Measurements from ENCODE around the gene DEPDC7.
A peak's percentile ranks its signal among the peaks of the same experiment; 100 is the strongest.
"Not testable (repeated sequence)": the region's sequence is repeated elsewhere in the genome, so short reads cannot be mapped to it uniquely, and the experiment has no call there.

The DEPDC7 gene
- 0.17 to 8.6 (median 4.3) reads per million in 17 experiments for total RNA-seq

DNA sequence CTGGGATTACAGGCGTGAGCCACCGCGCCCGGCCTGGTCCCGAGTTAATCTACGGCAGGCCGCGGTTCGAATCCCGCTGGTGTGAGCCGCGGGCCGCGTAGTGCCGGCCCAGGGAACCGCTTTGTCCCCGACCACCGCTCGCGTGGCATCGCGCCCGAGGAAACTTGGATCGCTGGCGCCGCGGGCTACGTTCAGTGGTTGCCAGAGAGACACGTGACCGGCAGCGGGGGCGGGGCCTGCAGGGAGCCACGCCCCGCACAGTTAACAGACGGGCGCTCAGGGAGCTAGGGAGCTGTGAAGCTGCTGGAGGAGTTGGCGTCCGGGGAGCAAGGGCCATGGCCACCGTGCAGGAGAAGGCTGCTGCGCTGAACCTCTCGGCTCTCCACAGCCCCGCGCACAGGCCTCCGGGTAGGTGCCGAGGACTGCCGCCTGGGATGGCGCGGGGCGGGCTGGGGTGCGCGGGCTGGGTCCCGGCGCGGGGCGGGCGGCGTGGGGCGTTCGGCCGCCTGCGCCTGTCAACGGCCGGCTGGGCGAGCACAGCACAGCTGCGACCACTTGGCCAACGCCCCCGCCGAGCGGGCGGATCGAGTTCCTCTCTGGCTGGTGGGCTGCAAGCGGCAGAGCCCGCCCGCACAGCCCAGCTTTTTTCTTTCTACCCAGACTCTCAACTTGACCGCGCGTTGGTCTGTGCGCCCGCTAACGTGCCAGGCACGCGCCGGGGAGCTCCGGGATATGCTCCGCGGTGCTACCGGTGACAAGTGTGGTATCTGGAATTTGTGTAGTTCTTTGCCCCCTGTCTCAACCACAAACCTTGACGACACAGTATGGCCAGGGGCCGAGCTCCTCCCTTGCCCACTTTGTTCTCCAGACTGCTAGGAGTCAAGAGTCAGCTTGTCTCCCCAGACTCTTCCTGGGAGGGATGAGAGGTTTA lies at the start of gene DEPDC7:
TSS of gene DEPDC7 (plus strand) at position 258 of the 931 bp plus-strand sequence. CDS start at position 336, 78 bp downstream.
- DNase-seq, result peak; percentile 89 to 94 (median 92)

DNA sequence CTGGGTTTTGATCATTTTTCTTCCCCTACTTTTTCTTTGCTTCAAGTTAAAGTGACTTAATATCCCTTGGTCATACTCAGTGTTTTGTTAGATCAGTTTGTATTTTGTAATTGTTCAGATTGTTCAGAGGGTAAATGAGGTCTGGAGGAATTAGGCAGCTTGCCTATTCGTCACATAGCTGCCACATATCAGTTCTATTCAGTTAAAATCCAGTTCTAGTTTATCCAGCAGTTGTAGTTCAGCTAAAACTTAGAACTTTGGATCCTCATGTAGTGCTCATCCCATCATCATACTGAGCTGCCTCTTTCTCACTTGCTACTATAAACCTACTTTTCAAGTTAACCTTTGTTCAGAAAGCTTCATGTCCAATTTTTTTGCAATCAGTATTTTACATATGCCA lies 47.1 kb upstream of the DEPDC7 start:
- DNase-seq, result no peak

DNA sequence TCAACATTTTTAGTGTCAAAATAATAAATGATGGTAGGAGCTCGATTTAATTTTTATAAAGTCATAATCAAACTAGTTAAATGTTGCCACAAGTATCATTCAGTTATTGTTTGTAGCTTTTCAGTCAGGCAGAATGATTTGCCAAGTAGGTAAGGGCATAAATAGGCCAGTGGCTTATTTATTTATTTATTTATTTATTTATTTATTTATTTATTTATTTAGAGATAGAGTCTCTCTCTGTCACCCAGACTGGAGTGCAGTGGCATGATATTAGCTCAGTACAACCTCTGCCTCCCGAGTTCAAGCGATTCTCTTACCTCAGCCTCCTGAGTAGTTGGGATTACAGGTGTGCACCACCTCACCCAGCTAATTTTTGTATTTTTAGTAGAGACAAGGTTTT lies 43.4 kb upstream of the DEPDC7 start:
- not testable (repeated sequence) for DNase-seq

DNA sequence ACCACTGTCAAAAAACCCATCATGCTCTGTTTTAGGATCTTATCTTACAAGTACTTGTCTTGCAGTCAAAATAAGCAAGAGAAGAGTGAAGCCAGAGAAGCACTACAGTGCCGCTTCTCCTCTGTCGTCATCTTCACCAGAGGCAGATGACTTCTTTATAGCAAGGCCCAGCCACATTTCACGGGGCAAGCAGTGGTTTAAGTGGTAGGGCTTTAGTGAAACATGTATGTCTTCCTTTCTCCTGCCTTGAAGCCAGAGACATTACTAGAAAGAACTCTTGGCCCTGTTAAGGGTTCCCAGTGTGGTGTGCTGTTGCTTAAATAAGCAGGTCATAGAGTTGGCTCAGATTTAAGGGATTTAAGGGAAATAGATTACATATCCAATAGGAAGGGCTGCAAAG lies 42.9 kb upstream of the DEPDC7 start:
- no peak for DNase-seq

- no peak for DNase-seq
Measured at GRCh38 chr11:32982626-32983025, 33.1 kb upstream of the DEPDC7 start.

- DNase-seq, result no peak
Measured at GRCh38 chr11:32983506-32983905, 32.2 kb upstream of the DEPDC7 start.

DNA sequence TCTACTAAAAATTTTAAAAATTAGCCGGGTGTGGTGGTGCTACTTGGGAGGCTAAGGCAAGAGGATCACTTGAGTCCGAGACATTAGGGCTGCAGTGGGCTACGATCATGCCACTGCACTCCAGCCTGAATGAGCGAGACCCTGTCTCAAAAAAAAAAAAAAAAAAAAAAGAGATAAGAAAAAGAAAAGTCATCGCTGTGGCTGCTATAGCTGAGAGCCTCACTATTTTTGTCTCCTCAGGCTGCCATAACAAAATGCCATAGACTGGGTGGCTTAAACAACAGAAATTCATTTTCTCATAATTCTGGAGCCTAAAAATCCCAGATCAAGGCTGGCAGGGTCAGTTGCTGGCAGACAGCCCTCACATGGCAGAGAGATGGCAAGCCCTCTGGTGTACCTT lies 30.1 kb upstream of the DEPDC7 start:
- DNase-seq, result no peak

DNA sequence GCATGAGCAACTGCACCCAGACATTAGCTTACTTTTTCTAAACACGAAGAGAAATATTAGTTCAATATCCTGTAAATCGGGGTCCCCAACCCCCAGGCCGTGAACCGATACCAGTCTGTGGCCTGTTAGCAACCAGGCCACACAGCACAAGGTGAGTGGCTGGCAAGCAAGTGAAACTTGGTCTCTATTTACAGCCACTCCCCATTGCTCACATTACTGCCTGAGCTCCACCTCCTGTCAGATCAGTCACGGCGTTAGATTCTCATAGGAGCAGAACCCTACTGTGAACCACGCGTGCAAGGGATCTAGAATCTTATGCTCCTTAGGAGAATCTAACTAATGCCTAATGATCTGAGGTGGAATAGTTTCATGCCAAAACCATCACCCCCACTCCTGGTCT lies 27.8 kb upstream of the DEPDC7 start:
- no peak for DNase-seq

GRCh38 chr11:32990481-32990880 lies 25.2 kb upstream of the DEPDC7 start:
- no peak for DNase-seq

DNA sequence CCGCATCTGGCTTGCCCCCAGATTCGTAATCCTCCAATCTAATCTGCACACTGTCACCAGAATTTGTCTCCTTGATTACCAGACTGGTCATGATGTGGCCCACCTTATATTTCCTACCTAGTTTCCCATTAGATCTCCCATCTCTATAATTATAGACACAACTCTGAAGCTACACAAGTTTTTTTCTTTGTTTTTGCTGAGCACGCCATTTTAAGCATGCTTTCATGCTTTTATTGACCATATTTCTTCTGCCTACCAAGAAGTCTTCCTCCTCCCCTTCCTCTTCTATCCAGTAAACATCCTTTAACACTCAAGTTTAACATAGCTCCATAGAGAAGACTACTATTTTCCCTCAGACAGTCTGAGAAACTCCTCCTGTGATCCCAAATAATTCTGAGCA lies 24.3 kb upstream of the DEPDC7 start:
- DNase-seq, result no peak

DNA sequence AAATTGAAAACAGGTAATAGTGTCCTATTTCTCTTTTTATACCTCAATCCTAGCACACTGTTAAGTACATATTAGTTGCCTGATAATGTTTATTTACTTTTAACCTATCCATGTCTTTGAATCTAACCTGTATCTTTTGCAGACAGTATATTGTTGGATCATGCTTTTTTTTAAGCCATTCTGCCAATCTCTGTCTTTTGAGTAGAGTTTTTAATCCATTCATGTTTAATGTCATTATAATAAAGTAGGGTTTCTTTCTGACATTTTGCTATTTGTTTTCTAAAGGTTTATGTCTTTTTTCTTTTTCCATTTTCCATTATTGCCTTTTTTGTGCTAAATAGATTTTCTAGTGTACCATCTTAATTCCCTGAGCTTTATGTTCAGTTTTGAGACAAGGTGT lies 23.8 kb upstream of the DEPDC7 start:
- no peak for DNase-seq

GRCh38 chr11:33000181-33000580 lies 15.5 kb upstream of the DEPDC7 start:
- DNase-seq, result no peak

- DNase-seq, result no peak
Measured at GRCh38 chr11:33001281-33001680, 14.4 kb upstream of the DEPDC7 start.

- DNase-seq, result no peak
Measured at GRCh38 chr11:33001751-33002542, 13.7 kb upstream of the DEPDC7 start.

GRCh38 chr11:33005175-33005574 lies 10.5 kb upstream of the DEPDC7 start:
- DNase-seq, result no peak

DNA sequence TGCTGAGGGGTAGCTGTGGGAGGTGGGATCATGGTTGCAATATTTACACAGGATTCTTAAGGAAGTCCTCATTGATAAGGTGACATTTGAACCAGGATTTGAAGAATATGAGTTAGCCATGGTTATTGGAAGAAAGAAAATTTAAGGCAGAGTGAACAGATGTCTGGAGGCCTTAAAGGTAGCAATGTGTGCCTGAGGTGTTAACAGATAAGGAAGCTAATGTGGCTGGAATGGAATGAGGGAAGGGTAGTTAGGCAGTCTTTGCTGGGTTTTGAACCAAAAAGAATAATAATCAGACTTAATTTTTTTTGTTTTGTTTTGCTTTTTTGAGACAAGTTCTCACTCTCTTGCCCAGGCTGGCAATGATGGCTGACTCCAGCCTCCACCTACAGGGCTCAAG lies 9.7 kb upstream of the DEPDC7 start:
- DNase-seq, result no peak

DNA sequence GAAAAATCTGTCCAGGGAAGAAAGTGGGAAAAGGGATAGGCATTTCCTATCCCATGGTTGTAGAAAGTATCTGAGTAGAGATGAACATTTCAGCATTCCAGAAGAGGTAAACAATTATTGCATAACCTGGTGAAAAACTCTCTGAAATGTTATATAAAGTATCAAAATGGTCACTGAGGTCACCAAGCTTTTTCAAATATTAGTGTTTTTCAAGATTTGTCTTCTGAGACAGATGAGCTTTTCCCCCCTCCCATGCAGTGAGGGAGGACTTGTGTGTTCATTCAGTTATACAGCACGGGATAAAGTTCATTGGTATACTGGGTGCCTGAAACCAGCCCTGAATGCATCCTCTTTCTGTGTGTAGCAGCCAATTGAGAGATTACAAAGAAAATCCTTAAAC lies 1.9 kb upstream of the DEPDC7 start:
- no peak for DNase-seq

DNA sequence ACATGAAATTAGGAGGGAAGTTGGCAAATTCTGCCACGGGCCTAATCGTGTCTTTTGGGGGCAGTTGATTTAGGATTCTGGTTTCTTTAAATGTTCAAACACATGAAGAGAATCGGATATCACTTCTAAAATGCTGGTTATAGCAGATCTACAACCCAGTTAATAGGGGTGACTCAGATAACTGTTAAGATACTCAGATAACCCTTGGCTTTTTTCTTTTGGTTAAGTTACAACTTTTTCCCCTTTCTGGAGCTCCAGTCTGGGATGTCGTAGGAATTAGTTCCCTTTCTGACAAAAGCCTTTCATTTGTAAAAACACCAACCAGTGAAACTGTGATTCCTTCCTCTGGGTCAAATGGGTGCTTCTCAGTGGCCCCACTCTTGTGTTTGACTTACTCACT lies 976 bp downstream of the DEPDC7 start:
- peak; percentile 26 to 57 (median 42) for DNase-seq

- no peak for DNase-seq
Measured at GRCh38 chr11:33017478-33017877, 1.8 kb downstream of the DEPDC7 start.

DNA sequence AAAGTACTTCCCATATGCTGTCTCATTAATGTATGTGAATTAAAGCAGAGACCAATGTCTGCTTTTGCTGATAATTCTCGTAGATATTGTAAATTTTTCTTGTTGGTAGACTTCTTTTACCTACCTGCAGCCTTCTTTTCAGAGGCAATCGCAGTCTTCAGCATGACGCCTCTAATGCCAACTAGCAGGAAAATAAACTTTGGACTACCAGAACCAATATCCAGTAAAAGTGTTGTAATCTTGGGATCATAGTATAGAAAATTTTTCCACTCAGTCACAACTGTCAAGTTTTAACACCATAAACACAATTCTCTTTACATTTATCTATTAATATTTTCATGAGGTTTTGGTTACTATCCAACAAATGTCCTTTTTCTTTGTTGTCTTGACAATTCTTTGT lies 2.3 kb downstream of the DEPDC7 start:
- no peak for DNase-seq

DNA sequence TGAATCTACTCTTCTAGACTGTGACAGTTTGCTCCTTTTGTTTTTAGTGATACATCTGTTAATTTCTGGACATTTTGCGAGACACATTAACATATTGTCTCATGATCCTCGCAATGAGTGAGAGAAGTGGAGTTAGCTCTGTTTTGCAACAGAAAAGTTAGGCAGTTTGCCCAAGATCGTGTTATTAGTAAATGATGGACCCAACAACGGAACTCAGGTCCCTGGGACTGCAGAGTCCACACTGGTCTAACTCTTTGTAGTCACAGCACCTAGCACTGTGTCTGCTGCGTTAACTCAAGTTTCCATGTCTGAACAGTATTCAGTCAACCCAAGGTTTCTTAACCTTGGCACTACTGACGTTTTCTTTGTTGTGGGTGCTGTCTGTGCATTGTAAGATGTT lies 3.2 kb downstream of the DEPDC7 start:
- DNase-seq, result no peak

- DNase-seq, result no peak
Measured at GRCh38 chr11:33021501-33021900, 5.8 kb downstream of the DEPDC7 start.

GRCh38 chr11:33021937-33022336 lies 6.3 kb downstream of the DEPDC7 start:
- DNase-seq, result no peak

GRCh38 chr11:33025339-33025722 lies 9.7 kb downstream of the DEPDC7 start:
- DNase-seq, result no peak

Data from suppressor macrophage (primary cell).